Hematopoietic multipotent progenitor cell treated with erythropoietin and hydrocortisone succinate and interleukin-3 and kit ligand, for 6 days (in vitro differentiated cells): ENCODE results near the gene FKBP5.
"Not testable (repeated sequence)": the region's sequence is repeated elsewhere in the genome, so short reads cannot be mapped to it uniquely, and the experiment has no call there.

Experiments
- DNase-seq: peaks from one replicate; pipeline ENCODE4 v3.0.0-alpha.2; 2015

FKBP5 gene

GRCh38 chr6:35690006-35690405, 1.3 kb upstream of the FKBP5 start:
- not testable (repeated sequence) for DNase-seq

GRCh38 chr6:35687658-35688604, 784 bp downstream of the FKBP5 start:
- peak; percentile 75 for DNase-seq

- peak; percentile 65 for DNase-seq
Measured at GRCh38 chr6:35686873-35687555, 1.7 kb downstream of the FKBP5 start.

- peak; percentile 62 for DNase-seq
Measured at GRCh38 chr6:35686436-35686835, 2.3 kb downstream of the FKBP5 start.

GRCh38 chr6:35683267-35683666, 5.4 kb downstream of the FKBP5 start:
- DNase-seq, result no peak

GRCh38 chr6:35681298-35681697, 7.4 kb downstream of the FKBP5 start:
- no peak for DNase-seq

- DNase-seq, result no peak
Measured at GRCh38 chr6:35679399-35679798, 9.3 kb downstream of the FKBP5 start.

GRCh38 chr6:35678814-35679213, 9.9 kb downstream of the FKBP5 start:
- DNase-seq, result no peak

- no peak for DNase-seq
Measured at GRCh38 chr6:35678021-35678654, 10.6 kb downstream of the FKBP5 start.

- DNase-seq, result no peak
Measured at GRCh38 chr6:35677456-35677855, 11.3 kb downstream of the FKBP5 start.

- DNase-seq, result no peak
Measured at GRCh38 chr6:35675871-35676459, 12.8 kb downstream of the FKBP5 start.

GRCh38 chr6:35674594-35674993, 14.1 kb downstream of the FKBP5 start:
- no peak for DNase-seq

GRCh38 chr6:35673755-35674154, 15.0 kb downstream of the FKBP5 start:
- peak; percentile 34 for DNase-seq

- DNase-seq, result not testable (repeated sequence)
Measured at GRCh38 chr6:35673284-35673666, 15.4 kb downstream of the FKBP5 start.

- not testable (repeated sequence) for DNase-seq
Measured at GRCh38 chr6:35670453-35670852, 18.3 kb downstream of the FKBP5 start.

GRCh38 chr6:35669451-35670045, 19.2 kb downstream of the FKBP5 start:
- no peak for DNase-seq

- DNase-seq, result no peak
Measured at GRCh38 chr6:35668744-35669450, 19.8 kb downstream of the FKBP5 start.

- no peak for DNase-seq
Measured at GRCh38 chr6:35668096-35668495, 20.6 kb downstream of the FKBP5 start.

GRCh38 chr6:35665573-35665972, 23.1 kb downstream of the FKBP5 start:
- DNase-seq, result no peak

- DNase-seq, result no peak
Measured at GRCh38 chr6:35664945-35665344, 23.8 kb downstream of the FKBP5 start.

GRCh38 chr6:35663447-35664235, 25.1 kb downstream of the FKBP5 start:
- no peak for DNase-seq
